Activated T-cell treated with anti-CD3 and anti-CD28 coated beads for 1 hour (primary cell): Measurements from ENCODE around the gene CCHCR1.
"Not testable (repeated sequence)": the region's sequence is repeated elsewhere in the genome, so short reads cannot be mapped to it uniquely, and the experiment has no call there.

Experiments
- DNase-seq: peaks from one replicate; pipeline ENCODE4 v3.0.0-alpha.2; 2020; ENCODE audit warnings: low read depth

CCHCR1 gene

GRCh38 chr6:31183859-31184258 is 26.3 kb upstream of the CCHCR1 start:
- DNase-seq, result not testable (repeated sequence)

- not testable (repeated sequence) for DNase-seq
Observed at GRCh38 chr6:31183287-31183686, 25.7 kb upstream of the CCHCR1 start.

- DNase-seq, result no peak
Observed at GRCh38 chr6:31180500-31180899, 22.9 kb upstream of the CCHCR1 start.

GRCh38 chr6:31179896-31180295 is 22.3 kb upstream of the CCHCR1 start:
- no peak for DNase-seq

GRCh38 chr6:31179042-31179386 is 21.4 kb upstream of the CCHCR1 start:
- no peak for DNase-seq

- no peak for DNase-seq
Observed at GRCh38 chr6:31178143-31179041, 20.8 kb upstream of the CCHCR1 start.

GRCh38 chr6:31175971-31176370 is 18.4 kb upstream of the CCHCR1 start:
- DNase-seq, result no peak

- DNase-seq, result no peak
Observed at GRCh38 chr6:31174378-31174777, 16.8 kb upstream of the CCHCR1 start.

- no peak for DNase-seq
Observed at GRCh38 chr6:31173406-31173805, 15.8 kb upstream of the CCHCR1 start.

GRCh38 chr6:31172973-31173384 is 15.4 kb upstream of the CCHCR1 start:
- no peak for DNase-seq

- DNase-seq, result no peak
Observed at GRCh38 chr6:31171931-31172905, 14.6 kb upstream of the CCHCR1 start.

GRCh38 chr6:31170987-31171671 is 13.5 kb upstream of the CCHCR1 start:
- no peak for DNase-seq

GRCh38 chr6:31170600-31170881 is 12.9 kb upstream of the CCHCR1 start, which contains the start of gene POU5F1:
Gene POU5F1, minus strand, starts transcription at chr6:31170682. Its CDS starts 62 bp downstream, at chr6:31170620.
- DNase-seq, result no peak

GRCh38 chr6:31169858-31170599 is 12.4 kb upstream of the CCHCR1 start:
- DNase-seq, result not testable (repeated sequence)

- no peak for DNase-seq
Observed at GRCh38 chr6:31169123-31169857, 11.7 kb upstream of the CCHCR1 start.

- DNase-seq, result no peak
Observed at GRCh38 chr6:31168606-31169005, 11.0 kb upstream of the CCHCR1 start.

- no peak for DNase-seq
Observed at GRCh38 chr6:31165986-31166385, 8.4 kb upstream of the CCHCR1 start.

GRCh38 chr6:31165064-31165832 is 7.6 kb upstream of the CCHCR1 start:
- not testable (repeated sequence) for DNase-seq

GRCh38 chr6:31164475-31165063 is 7.0 kb upstream of the CCHCR1 start:
- not testable (repeated sequence) for DNase-seq

- DNase-seq, result no peak
Observed at GRCh38 chr6:31163922-31164321, 6.3 kb upstream of the CCHCR1 start.
